Measurements from ENCODE around the gene GRK5.

The GRK5 gene

GRCh38 chr10:119243488-119243887 lies 36.1 kb downstream of the GRK5 start:
- no peak overlapping the region for H3K4me3 ChIP-seq (ENCODE audit: low read depth, low read length)
- TF ChIP-seq CTCF (IDR thresholded peaks at IDR 0.05; ENCODE audit: low read depth, low read length), result no peak

GRCh38 chr10:119243967-119244366 lies 36.6 kb downstream of the GRK5 start:
- TF ChIP-seq CTCF (IDR thresholded peaks at IDR 0.05; ENCODE audit: low read depth, low read length), result no peak
- no peak overlapping the region for H3K4me3 ChIP-seq (ENCODE audit: low read depth, low read length)

GRCh38 chr10:119245272-119245671 lies 37.9 kb downstream of the GRK5 start:
- H3K4me3 ChIP-seq (ENCODE audit: low read depth, low read length), result no peak overlapping the region
- TF ChIP-seq CTCF (IDR thresholded peaks at IDR 0.05; ENCODE audit: low read depth, low read length), result no peak

GRCh38 chr10:119246862-119247549 lies 39.6 kb downstream of the GRK5 start:
- H3K4me3 ChIP-seq (ENCODE audit: low read depth, low read length), result peak overlapping the region; percentile 11; the same call in 1 of the 2 replicates
- no peak for TF ChIP-seq CTCF (IDR thresholded peaks at IDR 0.05; ENCODE audit: low read depth, low read length)

GRCh38 chr10:119247550-119247894 lies 40.2 kb downstream of the GRK5 start:
- no peak overlapping the region for H3K4me3 ChIP-seq (ENCODE audit: low read depth, low read length)
- TF ChIP-seq CTCF (IDR thresholded peaks at IDR 0.05; ENCODE audit: low read depth, low read length), result no peak

- no peak for TF ChIP-seq CTCF (IDR thresholded peaks at IDR 0.05; ENCODE audit: low read depth, low read length)
Measured at GRCh38 chr10:119248184-119248583, 40.8 kb downstream of the GRK5 start.

GRCh38 chr10:119248681-119249080 lies 41.3 kb downstream of the GRK5 start:
- TF ChIP-seq CTCF (IDR thresholded peaks at IDR 0.05; ENCODE audit: low read depth, low read length), result no peak
- no peak overlapping the region for H3K4me3 ChIP-seq (ENCODE audit: low read depth, low read length)

More at GRCh38 chr10:119248184-119248583, 40.8 kb downstream of the GRK5 start:
- H3K4me3 ChIP-seq (ENCODE audit: low read depth, low read length), result no peak overlapping the region

Measured in WI38 (cell line).